Measurements from ENCODE around the gene ZMYND8. TPM values are rescaled to one million over a fixed set of nuclear protein-coding genes. Genes with fewer than 3 reads are reported as not detected.

ZMYND8 gene
- polyA plus RNA-seq, 3 donors: 1.4 to 13.8 (median 5.8) TPM

- H3K36me3 Mint-ChIP-seq: peaks cover 63 to 87% of the 10 kb centered on the region in 2 donors
- no peak overlapping the region for H2AFZ ChIP-seq (ENCODE audit: insufficient read depth, low read depth, low read length, poor library complexity, severe bottlenecking)
- H3K27ac Mint-ChIP-seq: peak overlapping the region in 1 of 7 donors; percentile 32
- no peaks in the 10 kb centered on the region for H3K9me3 ChIP-seq (replicated peaks in 1 of 2; ENCODE audit: control insufficient read depth in 1 of 2, insufficient read depth in 1 of 2, low read length in 2 of 2)
- H3K27ac ChIP-seq (ENCODE audit: low read depth in 1 of 2, low read length in 2 of 2): no peak overlapping the region
- H3K4me3 ChIP-seq (replicated peaks in 1 of 3; ENCODE audit: low read depth in 2 of 3, low read length in 3 of 3): no peak overlapping the region
- peaks cover 9% of the 10 kb centered on the region for H3K4me1 Mint-ChIP-seq
- H4K20me1 ChIP-seq (ENCODE audit: insufficient read depth, low read length): peaks cover 45% of the 10 kb centered on the region
- H3K79me2 ChIP-seq (ENCODE audit: insufficient read depth, low read length): peaks cover 20% of the 10 kb centered on the region
- no peaks in the 10 kb centered on the region for H3K4me1 ChIP-seq (ENCODE audit: control insufficient read depth in 1 of 2, insufficient read depth in 2 of 2, low read length in 2 of 2)
- H3K9me3 Mint-ChIP-seq: no peaks in the 10 kb centered on the region
- H3K27me3 ChIP-seq (ENCODE audit: control insufficient read depth in 2 of 2, insufficient read depth in 2 of 2, low read length in 2 of 2): no peaks in the 10 kb centered on the region
- no peak overlapping the region for H3K4me3 Mint-ChIP-seq
- no peak overlapping the region for H3K4me2 ChIP-seq (replicated peaks; ENCODE audit: extremely low read depth, low read length, poor library complexity, severe bottlenecking)
- TF ChIP-seq, protein P1, sequence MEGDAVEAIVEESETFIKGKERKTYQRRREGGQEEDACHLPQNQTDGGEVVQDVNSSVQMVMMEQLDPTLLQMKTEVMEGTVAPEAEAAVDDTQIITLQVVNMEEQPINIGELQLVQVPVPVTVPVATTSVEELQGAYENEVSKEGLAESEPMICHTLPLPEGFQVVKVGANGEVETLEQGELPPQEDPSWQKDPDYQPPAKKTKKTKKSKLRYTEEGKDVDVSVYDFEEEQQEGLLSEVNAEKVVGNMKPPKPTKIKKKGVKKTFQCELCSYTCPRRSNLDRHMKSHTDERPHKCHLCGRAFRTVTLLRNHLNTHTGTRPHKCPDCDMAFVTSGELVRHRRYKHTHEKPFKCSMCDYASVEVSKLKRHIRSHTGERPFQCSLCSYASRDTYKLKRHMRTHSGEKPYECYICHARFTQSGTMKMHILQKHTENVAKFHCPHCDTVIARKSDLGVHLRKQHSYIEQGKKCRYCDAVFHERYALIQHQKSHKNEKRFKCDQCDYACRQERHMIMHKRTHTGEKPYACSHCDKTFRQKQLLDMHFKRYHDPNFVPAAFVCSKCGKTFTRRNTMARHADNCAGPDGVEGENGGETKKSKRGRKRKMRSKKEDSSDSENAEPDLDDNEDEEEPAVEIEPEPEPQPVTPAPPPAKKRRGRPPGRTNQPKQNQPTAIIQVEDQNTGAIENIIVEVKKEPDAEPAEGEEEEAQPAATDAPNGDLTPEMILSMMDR (IDR thresholded peaks at IDR 0.05): no peak
- H3K27me3 Mint-ChIP-seq (ENCODE audit: low read depth in 3 of 3): peaks cover 0 to 2% (median 0%) of the 10 kb centered on the region in 3 donors
- H3K36me3 ChIP-seq (replicated peaks in 1 of 2; ENCODE audit: control insufficient read depth in 1 of 2, insufficient read depth in 2 of 2, low read length in 2 of 2): peaks cover 56 to 91% of the 10 kb centered on the region in 2 donors
- H3K9ac ChIP-seq (ENCODE audit: insufficient read depth, low read length, poor library complexity, severe bottlenecking): no peak overlapping the region
- intact Hi-C loops (cut with micrococcal nuclease): no loop called here
- DNase-seq: no peak
- whole genome bisulfite sequencing (ENCODE audit: insufficient coverage): 100% methylated on average over 3 of the region's 5 CpGs
These were observed 92.9 kb downstream of the ZMYND8 start for GRCh38 chr20:47263465-47264084.

DNA sequence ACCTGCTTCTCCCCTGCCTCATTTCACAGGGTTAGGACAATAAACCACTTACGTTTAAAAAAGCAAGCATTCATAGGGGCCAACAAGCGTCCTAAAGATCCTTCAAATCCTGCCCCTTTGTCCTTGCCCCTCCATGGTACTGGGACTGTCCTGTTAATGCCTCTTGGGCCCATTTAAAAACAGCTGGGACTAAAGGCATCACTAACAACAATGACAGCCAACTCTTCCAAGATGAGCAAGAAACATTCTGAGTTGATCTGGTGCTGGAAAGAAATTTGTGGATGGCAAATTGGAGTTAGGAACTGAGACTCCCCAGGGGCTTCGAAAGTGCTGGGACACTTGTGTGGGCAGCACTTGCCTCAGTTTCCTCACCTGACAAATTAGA is 93.4 kb downstream of the ZMYND8 start:
- Histone ChIP-seq H3K4me3 (replicated peaks in 1 of 3; ENCODE audit: low read depth in 2 of 3, low read length in 3 of 3) (no peak overlapping the region), H4K20me1 (ENCODE audit: insufficient read depth, low read length) (peaks cover 48% of the 10 kb centered on the region), H3K9me3 (replicated peaks in 1 of 2; ENCODE audit: control insufficient read depth in 1 of 2, insufficient read depth in 1 of 2, low read length in 2 of 2) (no peaks in the 10 kb centered on the region), H3K4me2 (replicated peaks; ENCODE audit: extremely low read depth, low read length, poor library complexity, severe bottlenecking) (no peak overlapping the region), H3K27ac (ENCODE audit: low read depth in 1 of 2, low read length in 2 of 2) (no peak overlapping the region), H3K79me2 (ENCODE audit: insufficient read depth, low read length) (peaks cover 20% of the 10 kb centered on the region), H3K9ac (ENCODE audit: insufficient read depth, low read length, poor library complexity, severe bottlenecking) (no peak overlapping the region), H2AFZ (ENCODE audit: insufficient read depth, low read depth, low read length, poor library complexity, severe bottlenecking) (no peak overlapping the region), H3K4me1 (ENCODE audit: control insufficient read depth in 1 of 2, insufficient read depth in 2 of 2, low read length in 2 of 2) (no peaks in the 10 kb centered on the region), H3K27me3 (ENCODE audit: control insufficient read depth in 2 of 2, insufficient read depth in 2 of 2, low read length in 2 of 2) (no peaks in the 10 kb centered on the region), H3K36me3 (replicated peaks in 1 of 2; ENCODE audit: control insufficient read depth in 1 of 2, insufficient read depth in 2 of 2, low read length in 2 of 2) (peaks cover 57 to 92% of the 10 kb centered on the region in 2 donors)
- H3K27ac Mint-ChIP-seq: no peak overlapping the region
- intact Hi-C loops (cut with micrococcal nuclease): no loop called here
- H3K4me1 Mint-ChIP-seq: peaks cover 9% of the 10 kb centered on the region
- H3K9me3 Mint-ChIP-seq: no peaks in the 10 kb centered on the region
- H3K27me3 Mint-ChIP-seq (ENCODE audit: low read depth in 3 of 3): peaks cover 0 to 2% (median 0%) of the 10 kb centered on the region in 3 donors
- TF ChIP-seq, protein P1 (IDR thresholded peaks at IDR 0.05): no peak
- H3K36me3 Mint-ChIP-seq: peaks cover 64 to 88% of the 10 kb centered on the region in 2 donors
- no peak for DNase-seq
- 93% methylated on average over 2 of the region's 3 CpGs for WGBS (ENCODE audit: insufficient coverage)
- no peak overlapping the region for H3K4me3 Mint-ChIP-seq

Data from CD14-positive monocyte (primary cell).